Measurements from ENCODE around the gene RYR1. TPM values are rescaled to one million over a fixed set of nuclear protein-coding genes. Genes with fewer than 3 reads are reported as not detected.

RYR1 gene
- total and polyA plus RNA-seq, 7 donors = under 0.01 to 4.1 (median 0.85) TPM

DNA sequence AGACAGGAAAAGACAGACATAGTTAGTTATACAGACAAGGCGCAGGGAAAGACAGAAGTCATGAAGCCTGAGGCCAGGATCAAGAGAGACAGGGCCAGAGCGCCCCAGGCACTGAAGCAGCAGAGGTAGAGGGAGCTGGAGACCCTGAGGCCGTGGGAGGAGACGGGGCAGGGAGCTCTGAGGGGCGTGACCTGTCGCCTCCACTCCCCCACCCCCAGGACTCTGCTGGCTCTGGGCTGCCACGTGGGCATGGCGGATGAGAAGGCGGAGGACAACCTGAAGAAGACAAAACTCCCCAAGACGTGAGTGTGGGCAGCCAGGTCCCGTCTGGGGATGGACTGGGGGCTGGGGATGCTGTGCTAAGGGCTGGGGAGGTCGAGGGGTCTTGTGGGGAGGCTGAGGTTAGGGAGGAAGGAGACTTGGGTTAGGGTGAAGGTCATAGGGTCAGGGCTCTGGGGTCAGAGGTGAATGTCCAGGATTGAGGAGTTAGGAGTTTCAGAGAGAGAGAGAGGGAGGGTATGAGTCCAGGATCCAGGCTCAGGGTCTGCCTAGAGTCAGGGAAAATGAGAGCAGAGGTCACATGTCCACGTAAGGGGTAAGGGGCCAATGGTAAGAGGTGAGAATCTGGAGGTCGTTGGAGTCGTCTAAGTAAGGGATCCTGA lies 31.1 kb downstream of the RYR1 start:
- Histone ChIP-seq H3K9me3 (no peaks in the 10 kb centered on the region), H3K36me3 (no peaks in the 10 kb centered on the region), H3K4me1 (no peaks in the 10 kb centered on the region), H3K4me3 (no peak overlapping the region), H3K27me3 (peaks cover 0 to 11% (median 0%) of the 10 kb centered on the region in 3 donors), H3K27ac (no peak overlapping the region)
- WGBS, 2 donors = 48 to 62% methylated on average over 15 of the region's 15 CpGs
- DNase-seq = no peak
- TF ChIP-seq EP300 (IDR thresholded peaks at IDR 0.05) = no peak
- TF ChIP-seq POLR2A (IDR thresholded peaks at IDR 0.05) = no peak
- TF ChIP-seq, protein P1, sequence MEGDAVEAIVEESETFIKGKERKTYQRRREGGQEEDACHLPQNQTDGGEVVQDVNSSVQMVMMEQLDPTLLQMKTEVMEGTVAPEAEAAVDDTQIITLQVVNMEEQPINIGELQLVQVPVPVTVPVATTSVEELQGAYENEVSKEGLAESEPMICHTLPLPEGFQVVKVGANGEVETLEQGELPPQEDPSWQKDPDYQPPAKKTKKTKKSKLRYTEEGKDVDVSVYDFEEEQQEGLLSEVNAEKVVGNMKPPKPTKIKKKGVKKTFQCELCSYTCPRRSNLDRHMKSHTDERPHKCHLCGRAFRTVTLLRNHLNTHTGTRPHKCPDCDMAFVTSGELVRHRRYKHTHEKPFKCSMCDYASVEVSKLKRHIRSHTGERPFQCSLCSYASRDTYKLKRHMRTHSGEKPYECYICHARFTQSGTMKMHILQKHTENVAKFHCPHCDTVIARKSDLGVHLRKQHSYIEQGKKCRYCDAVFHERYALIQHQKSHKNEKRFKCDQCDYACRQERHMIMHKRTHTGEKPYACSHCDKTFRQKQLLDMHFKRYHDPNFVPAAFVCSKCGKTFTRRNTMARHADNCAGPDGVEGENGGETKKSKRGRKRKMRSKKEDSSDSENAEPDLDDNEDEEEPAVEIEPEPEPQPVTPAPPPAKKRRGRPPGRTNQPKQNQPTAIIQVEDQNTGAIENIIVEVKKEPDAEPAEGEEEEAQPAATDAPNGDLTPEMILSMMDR (IDR thresholded peaks at IDR 0.05) = no peak
- TF ChIP-seq POLR2AphosphoS5 (IDR thresholded peaks at IDR 0.05) = no peak
- intact Hi-C loops (cut with DNase I) = no loop called here

GRCh38 chr19:38466050-38466449 lies 32.6 kb downstream of the RYR1 start:
- H3K36me3 ChIP-seq = no peaks in the 10 kb centered on the region
- 94 to 95% methylated on average over 26 of the region's 26 CpGs for WGBS, 2 donors
- H3K27ac ChIP-seq = no peak overlapping the region
- intact Hi-C loops (cut with DNase I) = no loop called here
- no peaks in the 10 kb centered on the region for H3K9me3 ChIP-seq
- H3K4me1 ChIP-seq = no peaks in the 10 kb centered on the region
- TF ChIP-seq, protein P1 (IDR thresholded peaks at IDR 0.05) = no peak
- TF ChIP-seq EP300 (IDR thresholded peaks at IDR 0.05) (no peak), POLR2AphosphoS5 (IDR thresholded peaks at IDR 0.05) (no peak), POLR2A (IDR thresholded peaks at IDR 0.05) (no peak)
- H3K4me3 ChIP-seq = no peak overlapping the region
- no peak for DNase-seq
- H3K27me3 ChIP-seq = peaks cover 0 to 11% (median 0%) of the 10 kb centered on the region in 3 donors

GRCh38 chr19:38467541-38468525 lies 34.3 kb downstream of the RYR1 start:
- Histone ChIP-seq H3K36me3 (no peaks in the 10 kb centered on the region), H3K27me3 (peaks cover 0 to 11% (median 0%) of the 10 kb centered on the region in 3 donors), H3K4me3 (no peak overlapping the region), H3K27ac (no peak overlapping the region), H3K4me1 (no peaks in the 10 kb centered on the region), H3K9me3 (no peaks in the 10 kb centered on the region)
- intact Hi-C loops (cut with DNase I) = no loop called here
- DNase-seq = no peak
- TF ChIP-seq POLR2AphosphoS5 (IDR thresholded peaks at IDR 0.05) = no peak
- TF ChIP-seq EP300 (IDR thresholded peaks at IDR 0.05) = no peak
- no peak for TF ChIP-seq POLR2A (IDR thresholded peaks at IDR 0.05)
- TF ChIP-seq, protein P1 (IDR thresholded peaks at IDR 0.05) = no peak
- WGBS, 2 donors = 93 to 95% methylated on average over 17 of the region's 17 CpGs

- no peaks in the 10 kb centered on the region for H3K9me3 ChIP-seq
- DNase-seq = no peak
- H3K4me1 ChIP-seq = no peaks in the 10 kb centered on the region
- intact Hi-C loops (cut with DNase I) = no loop called here
- no peak overlapping the region for H3K27ac ChIP-seq
- WGBS, 2 donors = 48 to 72% methylated on average over 5 of the region's 5 CpGs
- no peak overlapping the region for H3K4me3 ChIP-seq
- no peaks in the 10 kb centered on the region for H3K27me3 ChIP-seq
- no peak for TF ChIP-seq EP300 (IDR thresholded peaks at IDR 0.05)
- no peak for TF ChIP-seq POLR2A (IDR thresholded peaks at IDR 0.05)
- no peak for TF ChIP-seq POLR2AphosphoS5 (IDR thresholded peaks at IDR 0.05)
- TF ChIP-seq, protein P1 (IDR thresholded peaks at IDR 0.05) = no peak
- no peaks in the 10 kb centered on the region for H3K36me3 ChIP-seq
These were observed 35.7 kb downstream of the RYR1 start for GRCh38 chr19:38469151-38469550.
